NCI-H345 (cell line): ENCODE data around the gene DHRS13.

Source experiments
- DNase-seq: peaks from one replicate; lab custom pipeline; 2025; lab: John Stamatoyannopoulos, UW

DHRS13 gene, protein sequence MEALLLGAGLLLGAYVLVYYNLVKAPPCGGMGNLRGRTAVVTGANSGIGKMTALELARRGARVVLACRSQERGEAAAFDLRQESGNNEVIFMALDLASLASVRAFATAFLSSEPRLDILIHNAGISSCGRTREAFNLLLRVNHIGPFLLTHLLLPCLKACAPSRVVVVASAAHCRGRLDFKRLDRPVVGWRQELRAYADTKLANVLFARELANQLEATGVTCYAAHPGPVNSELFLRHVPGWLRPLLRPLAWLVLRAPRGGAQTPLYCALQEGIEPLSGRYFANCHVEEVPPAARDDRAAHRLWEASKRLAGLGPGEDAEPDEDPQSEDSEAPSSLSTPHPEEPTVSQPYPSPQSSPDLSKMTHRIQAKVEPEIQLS

DNA sequence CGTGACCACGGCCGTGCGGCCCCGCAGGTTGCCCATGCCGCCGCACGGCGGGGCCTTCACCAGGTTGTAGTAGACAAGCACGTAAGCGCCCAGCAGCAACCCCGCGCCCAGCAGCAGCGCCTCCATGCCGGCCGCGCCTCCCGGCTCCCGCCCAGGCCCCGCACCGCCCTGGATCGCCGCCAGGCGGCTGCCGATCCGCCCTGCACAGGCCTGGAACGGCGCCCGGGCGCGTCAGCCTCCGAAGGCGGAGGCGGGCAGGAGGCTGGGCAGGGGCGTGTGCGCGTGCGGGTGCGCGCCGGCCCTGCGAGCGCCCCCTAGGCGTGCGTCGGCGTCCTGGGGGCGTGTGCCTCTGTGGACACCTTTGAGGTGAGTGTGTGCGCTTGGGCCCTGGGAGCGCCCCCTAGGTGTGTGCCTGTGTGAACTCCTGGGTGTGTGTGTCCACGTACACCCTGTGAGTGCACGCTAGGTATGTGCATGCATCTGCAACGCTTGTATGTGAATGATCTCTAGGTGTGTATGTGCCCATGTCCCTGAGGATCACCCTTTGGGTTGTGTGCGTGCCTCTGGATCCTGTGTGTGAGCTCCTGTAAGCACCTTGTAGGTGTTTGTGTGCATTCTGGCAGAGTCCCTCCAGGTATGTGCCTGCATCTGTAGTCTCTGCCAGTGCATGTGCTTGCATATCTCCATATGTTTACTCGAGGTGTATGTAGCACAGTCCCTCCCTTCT, at the start of gene DHRS13:
TSS of gene DHRS13 (minus strand) at position 261 of the 727 bp plus-strand sequence. CDS start at position 126, 135 bp downstream.
- peak; percentile 97 for DNase-seq

- DNase-seq: peak; percentile 99
These were observed 49.4 kb upstream of the DHRS13 start for GRCh38 chr17:28951991-28952975.

DNA sequence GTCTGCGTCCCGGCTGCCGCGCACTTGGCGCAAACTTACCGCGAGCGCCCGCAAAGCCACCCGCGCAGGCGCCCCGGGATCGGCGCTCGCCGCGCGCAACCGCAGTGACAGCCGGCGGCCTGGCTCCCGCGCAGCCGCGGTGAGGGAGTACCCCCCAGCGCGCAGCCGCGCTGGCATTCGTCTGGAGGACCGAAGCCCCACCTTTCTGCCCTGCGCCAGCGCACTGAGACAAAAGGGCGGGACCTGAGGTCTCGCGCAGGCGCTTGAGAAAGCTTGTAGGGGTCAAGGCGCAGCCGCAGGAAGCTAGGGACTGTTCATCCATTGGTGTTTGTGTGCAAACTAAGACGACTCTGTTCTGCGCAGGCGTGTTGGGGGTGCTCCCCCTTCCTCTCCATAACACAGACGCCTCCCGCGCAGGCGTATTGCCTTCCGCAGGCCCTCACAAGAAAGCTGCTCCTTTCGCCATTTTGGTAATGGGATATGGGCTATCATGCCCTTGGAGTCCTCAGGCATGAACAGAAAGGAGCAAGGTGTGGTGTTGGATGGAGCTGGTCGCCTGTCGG, 48.6 kb upstream of the DHRS13 start, which contains the start of gene PHF12:
TSS of gene PHF12 (minus strand) at position 91 of the 563 bp plus-strand sequence. CDS start 558 bp downstream, outside the sequence.
- DNase-seq: peak; percentile 100

GRCh38 chr17:28950752-28951427, 48.0 kb upstream of the DHRS13 start:
- no peak for DNase-seq

DNA sequence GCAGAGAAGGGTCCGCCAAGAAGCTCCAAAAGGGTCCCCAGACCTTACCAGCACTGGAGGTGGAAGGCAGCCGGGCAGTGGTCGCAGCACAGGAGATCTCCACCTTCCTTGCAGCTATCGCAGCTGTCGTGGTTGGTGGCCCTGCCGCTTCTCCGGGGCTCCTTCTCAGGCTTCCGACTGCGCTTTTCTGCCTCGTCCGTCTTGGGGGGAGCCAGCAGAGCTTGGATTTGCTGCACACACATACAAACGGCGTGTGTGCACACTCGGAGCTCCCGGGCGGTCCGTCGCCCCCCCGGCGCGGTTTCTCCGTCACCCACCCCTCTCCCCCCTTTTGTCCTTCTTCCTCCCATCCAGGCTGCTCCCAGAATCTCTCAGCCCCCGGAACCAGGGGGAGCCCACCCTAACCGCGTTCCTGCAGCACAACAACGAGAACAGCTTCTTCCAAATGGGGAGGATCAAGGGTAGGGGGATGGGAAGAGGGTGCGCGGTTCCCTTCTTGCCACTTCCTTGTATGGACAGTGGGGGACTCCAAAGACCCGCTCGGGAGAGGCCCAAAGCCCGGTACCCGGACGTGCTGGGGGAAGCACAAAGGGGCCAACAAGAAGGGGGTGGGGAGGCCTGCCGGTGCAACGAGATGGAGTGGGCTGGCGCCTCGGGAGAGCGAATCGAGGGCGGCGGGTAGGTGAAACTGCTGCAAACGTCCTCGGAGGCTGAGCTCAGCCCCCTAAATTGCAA, 47.3 kb upstream of the DHRS13 start:
- peak; percentile 39 for DNase-seq

GRCh38 chr17:28949185-28950016, 46.5 kb upstream of the DHRS13 start:
- peak; percentile 46 for DNase-seq

GRCh38 chr17:28948873-28949184, 46.0 kb upstream of the DHRS13 start:
- DNase-seq: peak; percentile 46

GRCh38 chr17:28948342-28948741, 45.5 kb upstream of the DHRS13 start:
- no peak for DNase-seq

GRCh38 chr17:28947639-28948038, 44.8 kb upstream of the DHRS13 start:
- DNase-seq: no peak

- DNase-seq: no peak
These were observed 43.4 kb upstream of the DHRS13 start for GRCh38 chr17:28946239-28946638.

DNA sequence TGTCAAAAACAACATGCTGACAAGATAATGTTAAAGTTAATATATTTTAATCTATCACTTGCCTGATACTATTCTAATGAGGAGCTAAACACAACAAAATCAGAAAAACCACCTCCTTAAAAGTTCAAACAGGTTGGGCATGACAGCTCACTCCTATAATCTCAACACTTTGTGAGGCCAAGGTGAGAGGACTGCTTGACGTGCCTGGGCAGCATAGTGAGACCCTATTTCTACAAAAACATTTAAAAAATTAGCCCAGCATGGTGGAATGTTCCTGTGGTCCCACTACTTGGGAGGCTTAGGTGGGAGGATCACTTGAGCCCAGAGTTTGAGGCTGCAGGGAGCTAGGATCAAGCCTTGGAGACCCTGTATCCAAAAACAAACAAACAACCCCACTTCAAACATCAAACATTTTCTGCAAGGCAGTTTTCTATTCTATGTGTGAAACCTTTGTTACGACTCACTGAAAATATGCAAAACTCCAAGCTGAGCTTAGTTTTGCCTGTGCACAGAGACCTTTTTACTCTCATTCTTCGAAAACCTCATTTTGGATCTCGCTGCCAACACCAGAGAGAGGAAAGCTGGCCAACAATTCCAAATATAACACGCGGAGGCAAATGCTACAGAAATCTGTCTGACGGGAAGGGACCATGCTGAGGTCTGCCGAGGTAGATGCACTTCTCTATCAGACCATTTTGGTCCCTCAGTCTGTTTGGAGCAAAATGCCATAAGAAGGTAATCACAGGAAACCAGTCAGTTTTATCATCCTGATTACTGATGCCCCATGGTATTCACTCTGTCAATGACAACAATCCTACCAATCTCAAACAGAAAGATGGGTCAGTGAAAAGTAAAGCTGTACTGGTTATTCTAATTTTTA, 42.2 kb upstream of the DHRS13 start:
- DNase-seq: no peak

GRCh38 chr17:28944343-28944742, 41.5 kb upstream of the DHRS13 start:
- no peak for DNase-seq

GRCh38 chr17:28942925-28943324, 40.0 kb upstream of the DHRS13 start:
- DNase-seq: no peak

- no peak for DNase-seq
These were observed 38.4 kb upstream of the DHRS13 start for GRCh38 chr17:28941251-28941650.

DNA sequence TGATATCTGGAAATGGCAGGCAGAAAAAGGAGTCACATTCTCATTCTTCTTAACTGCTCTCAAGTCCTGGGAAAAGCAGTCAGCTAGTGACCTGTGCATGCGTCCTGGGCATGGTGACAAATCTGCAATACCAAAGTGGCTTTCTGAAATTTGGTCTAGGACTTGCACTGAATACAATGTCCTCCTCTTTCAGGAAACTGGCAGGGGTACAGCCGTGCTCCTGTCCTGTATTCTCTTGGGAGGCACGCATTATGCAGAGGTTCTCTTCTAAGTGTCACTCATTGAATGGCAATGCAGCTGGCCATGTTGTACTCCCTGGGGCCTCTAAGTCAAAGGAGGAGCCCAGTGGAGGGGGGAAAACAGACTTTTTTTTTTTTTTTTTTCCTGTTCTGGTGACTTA, 37.8 kb upstream of the DHRS13 start:
- DNase-seq: peak; percentile 18

DNA sequence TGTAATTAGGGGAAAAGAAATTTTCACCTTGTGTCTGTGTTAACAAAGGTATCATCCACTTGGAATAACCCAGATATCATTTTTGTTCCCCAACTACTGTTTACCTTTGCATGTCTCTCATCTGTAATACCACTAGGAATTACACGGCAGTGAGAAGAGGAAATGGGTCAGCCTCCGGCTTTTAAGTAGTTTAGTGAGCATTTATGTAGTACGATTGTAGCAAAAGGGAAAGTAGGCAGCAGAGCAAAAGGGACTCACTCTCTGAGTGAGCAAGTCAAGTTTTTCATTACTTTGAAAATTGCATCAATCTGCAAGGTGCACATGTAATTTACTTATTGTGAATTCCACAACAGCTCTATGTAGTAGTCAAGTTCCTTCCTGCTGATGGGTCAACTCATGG, 37.3 kb upstream of the DHRS13 start:
- DNase-seq: no peak

DNA sequence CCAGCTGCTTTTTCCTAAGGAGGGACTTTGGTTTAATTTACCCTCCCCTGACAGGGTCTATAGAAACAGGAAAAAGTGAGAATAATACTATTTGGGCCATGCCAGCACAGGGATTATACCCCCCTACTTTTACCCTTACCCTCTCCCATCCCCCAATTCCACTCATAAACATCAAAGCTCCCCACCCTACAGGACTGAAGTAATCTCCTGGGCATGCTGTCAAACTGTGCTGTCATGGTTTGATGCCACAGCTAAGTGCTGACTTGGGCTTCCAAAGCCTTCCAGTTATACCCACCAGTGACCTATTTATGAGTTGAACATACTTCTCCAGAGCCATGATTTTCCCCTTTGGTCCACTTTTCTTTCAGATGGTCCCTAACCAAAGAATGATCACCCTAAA, 35.7 kb upstream of the DHRS13 start:
- no peak for DNase-seq

DNA sequence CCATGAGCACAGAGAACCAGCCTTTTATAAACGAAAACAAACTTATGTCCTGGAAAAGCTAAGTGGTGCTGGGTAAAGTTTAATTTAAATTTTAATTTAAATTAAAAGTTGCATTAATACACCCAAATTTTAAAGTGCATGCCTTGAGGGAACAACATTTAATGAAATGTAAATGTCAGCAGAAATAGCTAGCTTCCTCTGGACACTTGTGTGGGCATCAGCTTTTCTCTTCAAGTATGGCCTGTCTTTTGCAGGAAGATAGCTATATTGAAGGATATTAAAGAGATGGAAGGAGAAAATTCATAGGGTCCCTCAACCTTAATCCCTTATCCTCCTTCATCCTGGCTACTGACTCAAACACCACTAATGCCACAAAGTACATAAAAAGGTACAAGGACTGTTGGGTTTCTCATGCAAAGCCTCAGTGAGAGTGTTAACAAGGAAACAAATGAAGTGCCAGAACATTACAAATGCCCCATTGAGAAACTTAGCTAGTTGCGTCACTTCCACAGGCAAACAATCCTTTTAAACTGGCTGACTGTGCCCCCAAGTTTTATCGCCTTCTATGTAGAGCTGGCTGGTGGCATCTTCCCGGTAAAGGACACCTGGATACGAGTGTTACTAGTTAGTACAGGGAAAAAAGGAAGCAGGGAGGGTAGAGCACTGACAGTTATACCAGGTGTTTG, 34.3 kb upstream of the DHRS13 start:
- DNase-seq: no peak
